Right lung (tissue), 10 donors: ENCODE data around the gene SLC25A30. TPM values are rescaled to one million over a fixed set of nuclear protein-coding genes. Genes with fewer than 3 reads are reported as not detected.
A peak's percentile ranks its signal among the peaks of the same experiment; 100 is the strongest.

Experiments
- DNase-seq, 2 donors: peaks; one replicate each; pipeline ENCODE4 v3.0.0-alpha.2; 2013
- long read RNA-seq, 8 donors: transcript quantifications; one replicate each; lab custom pipeline, GENCODE V29; 2026
- polyA plus RNA-seq, 5 donors: library from polyadenylated mRNA; unstranded; fragments of 120-200 nt; gene quantifications; one replicate each; pipeline versions ENCODE4 v1.2.1 to v1.2.3, GENCODE V29; 2013; ENCODE audit warnings: inconsistent platforms in 1 of 5, low replicate concordance in 1 of 5; ENCODE audit not compliant: insufficient read length in 5 of 5, insufficient read depth in 1 of 5

The SLC25A30 gene
- polyA plus RNA-seq = 10 to 100 TPM; 13.5 to 21.1 (median 17.2) TPM
- long read RNA-seq, donor 1, partial matches to known transcripts = 0 of 4 reads
- long read RNA-seq, donor 1, other reads (novel, unspliced or antisense) = 0 of 4 reads
- long read RNA-seq, donor 2, partial matches to known transcripts = 0 of 2 reads
- long read RNA-seq, donor 2, other reads (novel, unspliced or antisense) = 0 of 2 reads
- long read RNA-seq, donor 3, partial matches to known transcripts = 0 of 1 reads
- long read RNA-seq, donor 3, other reads (novel, unspliced or antisense) = 0 of 1 reads
- long read RNA-seq, donor 4, partial matches to known transcripts = 0 of 1 reads
- long read RNA-seq, donor 4, other reads (novel, unspliced or antisense) = 0 of 1 reads
- long read RNA-seq, donor 5, partial matches to known transcripts = 0 of 1 reads
- long read RNA-seq, donor 5, other reads (novel, unspliced or antisense) = 0 of 1 reads
- long read RNA-seq, donor 6, transcript SLC25A30-204 (10 exons, 3,670 nt) = major isoform, 6 of 6 reads
- long read RNA-seq, donor 6, partial matches to known transcripts = 0 of 6 reads
- long read RNA-seq, donor 6, other reads (novel, unspliced or antisense) = 0 of 6 reads
- long read RNA-seq, donor 7, partial matches to known transcripts = 0 of 3 reads
- long read RNA-seq, donor 7, other reads (novel, unspliced or antisense) = 0 of 3 reads
- long read RNA-seq, donor 8, partial matches to known transcripts = 0 of 1 reads
- long read RNA-seq, donor 8, other reads (novel, unspliced or antisense) = 0 of 1 reads

GRCh38 chr13:45417790-45418534 is at the start of gene SLC25A30:
Gene SLC25A30, minus strand, starts transcription at chr13:45418373. Its CDS starts 6,948 bp downstream, at chr13:45411425.
- DNase-seq = peak; percentile 86 to 87

- no peak for DNase-seq
These were observed 48.2 kb upstream of the SLC25A30 start for GRCh38 chr13:45466359-45466758.

DNA sequence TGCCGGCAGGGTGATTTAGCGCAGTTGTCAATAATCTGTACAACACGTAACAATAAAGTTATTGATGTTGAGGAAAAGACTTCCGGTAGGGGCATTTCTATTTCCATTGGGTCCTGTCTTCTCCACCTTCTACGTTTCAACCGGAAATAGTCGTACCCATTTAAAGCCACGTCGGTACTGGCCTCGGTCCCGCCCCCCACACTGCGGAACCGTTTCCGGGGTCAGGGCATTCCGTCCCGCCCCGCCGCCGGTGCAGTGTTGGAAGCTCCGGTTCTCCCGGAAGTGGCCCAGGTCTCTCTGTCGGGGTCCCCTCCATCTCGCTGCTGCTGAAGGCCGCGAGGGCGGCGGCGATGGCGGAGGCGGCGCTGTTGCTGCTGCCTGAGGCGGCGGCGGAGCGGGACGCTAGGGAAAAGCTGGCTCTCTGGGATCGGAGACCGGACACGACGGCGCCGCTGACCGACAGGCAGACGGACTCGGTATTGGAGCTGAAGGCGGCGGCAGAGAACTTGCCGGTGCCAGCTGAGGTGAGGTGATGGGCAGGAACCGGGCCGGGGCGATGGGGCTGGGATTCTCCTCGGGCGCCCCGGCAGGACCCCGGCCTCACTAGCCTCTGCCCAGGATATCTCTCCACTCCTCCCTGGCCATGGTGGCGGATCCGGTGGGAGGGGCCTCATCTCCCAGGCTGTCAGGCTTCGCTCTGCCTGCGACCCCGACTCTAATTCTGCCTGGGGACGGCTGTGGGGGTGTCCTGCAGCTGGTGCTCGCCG is 46.7 kb upstream of the SLC25A30 start, which contains the start of gene COG3:
Gene COG3, plus strand, starts transcription at position 253 of the 767 bp plus-strand sequence. Its CDS starts 98 bp downstream, at position 351.
- DNase-seq = peak; percentile 93 to 95

GRCh38 chr13:45464141-45464686 is 46.0 kb upstream of the SLC25A30 start:
- no peak for DNase-seq

DNA sequence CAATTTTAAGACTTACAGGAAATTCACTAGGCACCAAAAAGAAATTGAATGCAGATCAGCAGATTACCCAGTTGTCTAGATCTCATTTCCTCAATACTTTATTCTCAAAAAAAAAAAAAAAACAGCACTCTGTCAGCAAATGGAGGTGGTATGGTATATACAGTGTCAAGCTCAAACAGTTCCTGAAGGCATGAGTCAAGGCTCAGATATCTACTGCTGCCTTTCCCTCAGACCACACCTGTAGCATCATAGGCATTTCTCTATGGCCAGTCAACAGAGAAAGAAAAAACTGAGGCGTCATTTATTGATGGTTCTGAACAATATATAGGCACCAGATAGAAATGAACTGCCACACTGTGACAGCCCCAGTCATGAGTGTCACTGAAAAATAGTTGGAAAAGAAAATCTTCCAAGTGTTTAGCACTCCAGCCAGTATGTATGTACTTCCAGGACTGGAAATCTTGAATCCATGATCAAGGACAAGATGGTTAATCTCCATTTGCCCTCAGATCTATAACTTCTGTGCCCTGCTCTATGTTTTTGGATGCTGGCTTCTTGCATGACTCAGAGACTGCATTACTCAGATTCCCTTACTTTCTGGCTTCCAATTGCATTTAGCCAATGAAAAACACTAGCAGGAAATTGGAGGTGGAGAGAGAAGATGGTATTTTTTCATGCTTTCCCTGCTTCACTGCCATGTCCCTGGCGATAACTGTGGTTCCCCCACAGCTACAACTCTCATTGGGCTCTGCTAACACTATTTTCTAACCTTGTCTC is 38.2 kb upstream of the SLC25A30 start:
- no peak for DNase-seq

DNA sequence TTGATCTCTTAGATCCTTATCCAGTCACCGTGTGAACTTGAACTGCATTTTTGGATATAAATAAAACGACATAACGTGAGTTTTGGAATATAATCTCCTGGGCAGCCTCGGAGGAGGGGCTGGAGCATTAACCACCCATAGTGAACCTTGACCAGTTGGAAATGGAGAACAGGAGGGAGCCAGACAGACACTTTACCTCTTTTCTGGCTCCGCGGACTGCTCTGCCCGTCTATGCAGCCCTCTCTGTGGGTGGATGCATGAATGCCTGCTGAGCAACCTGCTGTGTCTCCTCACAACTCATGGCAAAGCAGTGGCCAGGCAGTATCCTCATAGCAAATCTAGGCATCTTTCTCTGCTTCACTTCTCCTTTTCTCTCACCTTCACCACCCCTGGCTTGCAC is 36.0 kb upstream of the SLC25A30 start:
- no peak for DNase-seq

DNA sequence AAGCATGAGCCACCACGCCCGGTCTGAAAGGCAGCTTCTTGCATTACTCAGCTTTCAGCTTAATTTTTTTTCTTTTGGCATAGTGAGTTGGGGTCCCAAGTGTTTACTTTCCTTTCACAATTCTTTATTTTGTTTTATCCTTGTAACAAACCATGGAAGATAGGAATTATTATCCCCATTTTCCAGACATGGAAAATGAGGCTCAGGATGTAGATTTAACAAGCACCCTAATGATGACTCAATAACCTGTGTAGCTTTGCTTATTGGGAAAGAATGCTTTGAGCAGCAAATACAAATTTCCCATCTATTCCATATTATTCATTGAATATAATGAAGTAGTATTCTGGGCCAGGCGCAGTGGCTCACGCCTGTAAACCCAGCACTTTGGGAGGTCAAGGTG is 33.1 kb upstream of the SLC25A30 start:
- no peak for DNase-seq

DNA sequence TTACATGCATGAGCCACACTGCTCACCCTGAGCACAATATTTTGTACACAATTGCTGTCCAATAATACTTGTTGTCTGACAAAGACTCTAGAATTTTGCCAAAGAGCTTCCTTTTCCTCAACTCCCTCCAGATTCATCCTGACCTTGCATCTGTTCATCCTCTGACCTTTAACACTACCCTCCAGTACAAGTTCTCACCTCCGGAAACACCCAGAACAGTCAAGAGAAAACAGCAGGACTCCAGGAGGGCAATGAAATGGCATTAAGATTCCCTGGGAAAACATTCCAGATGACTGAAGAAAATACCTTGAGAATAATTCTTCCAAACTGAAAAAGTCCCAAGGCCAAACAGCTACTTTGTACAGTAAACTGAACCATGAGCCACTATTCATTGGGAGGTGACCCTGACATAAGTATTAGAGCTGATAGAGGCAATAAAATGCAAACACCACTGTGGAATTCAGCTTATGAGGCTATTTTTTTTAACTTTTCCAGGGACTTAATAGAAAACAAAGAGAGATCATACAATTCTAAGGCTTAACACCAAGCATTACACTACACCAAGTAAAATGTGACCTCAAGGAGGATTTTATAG is 30.9 kb upstream of the SLC25A30 start:
- DNase-seq = no peak

DNA sequence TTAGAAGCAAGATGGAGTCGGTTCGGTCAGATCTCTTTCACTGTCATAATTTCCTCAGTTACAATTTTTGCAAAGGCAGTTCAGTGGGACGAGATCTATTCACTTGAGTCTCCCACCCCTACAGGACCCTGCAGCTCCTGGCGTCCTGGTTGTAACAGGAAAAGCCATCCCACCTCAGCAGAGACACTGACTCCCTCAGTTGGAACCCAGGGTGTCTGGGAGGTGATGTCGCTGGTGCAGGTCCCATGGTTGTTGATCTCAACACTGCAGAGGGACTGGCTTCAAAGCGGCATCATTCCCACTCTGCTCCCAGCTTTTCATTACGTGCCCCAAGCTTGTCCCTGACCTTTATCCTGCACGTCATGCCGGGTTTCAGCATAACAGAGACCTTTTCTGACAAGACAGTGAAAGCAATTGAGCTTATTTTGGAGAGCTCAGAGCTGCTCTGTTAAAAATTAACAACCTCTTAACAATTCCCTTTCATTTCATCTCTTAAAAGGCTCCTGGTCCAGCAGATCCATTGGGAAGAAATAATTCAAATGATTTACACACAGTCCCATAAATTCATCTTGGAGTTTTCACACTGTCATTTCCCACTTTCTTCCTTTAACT is 29.0 kb upstream of the SLC25A30 start:
- DNase-seq = no peak

DNA sequence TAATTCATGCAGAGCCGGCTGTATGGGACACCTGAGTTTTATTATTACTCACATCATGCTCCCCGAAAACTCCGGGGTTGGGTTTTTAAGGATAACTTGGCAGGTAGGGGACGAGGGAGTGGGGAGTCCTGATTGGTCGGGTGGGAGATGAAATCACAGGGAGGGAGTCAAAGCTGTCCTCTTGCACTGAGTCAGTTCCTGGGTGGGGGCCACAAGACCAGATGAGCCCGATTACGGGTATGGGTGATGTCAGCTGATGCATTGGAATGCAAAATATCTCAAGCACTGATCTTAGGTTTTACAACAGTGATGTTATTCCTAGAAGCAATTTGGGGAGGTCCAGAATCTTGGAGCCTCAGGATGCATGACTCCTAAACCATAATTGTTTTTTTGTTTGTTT is 28.0 kb upstream of the SLC25A30 start:
- no peak for DNase-seq

GRCh38 chr13:45445053-45445452 is 26.9 kb upstream of the SLC25A30 start:
- no peak for DNase-seq

DNA sequence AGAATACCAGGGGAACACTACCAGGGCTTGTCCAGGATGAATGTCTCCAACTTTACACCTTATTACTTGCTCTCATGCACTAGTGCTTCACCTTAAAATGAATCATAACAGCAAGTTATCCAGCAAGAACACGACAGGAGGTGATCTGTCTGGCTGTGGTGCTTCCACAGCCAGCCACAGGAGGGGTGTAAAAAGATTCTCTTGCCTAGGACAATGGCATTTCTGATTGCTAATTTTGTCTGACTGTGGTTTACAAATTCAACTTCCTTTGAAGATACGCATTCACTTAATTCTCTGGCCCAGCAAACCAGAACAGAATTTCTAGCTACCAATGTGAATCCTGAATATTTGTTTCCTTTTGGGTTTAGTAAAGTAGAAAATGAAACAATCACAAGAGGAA is 23.5 kb upstream of the SLC25A30 start:
- no peak for DNase-seq

DNA sequence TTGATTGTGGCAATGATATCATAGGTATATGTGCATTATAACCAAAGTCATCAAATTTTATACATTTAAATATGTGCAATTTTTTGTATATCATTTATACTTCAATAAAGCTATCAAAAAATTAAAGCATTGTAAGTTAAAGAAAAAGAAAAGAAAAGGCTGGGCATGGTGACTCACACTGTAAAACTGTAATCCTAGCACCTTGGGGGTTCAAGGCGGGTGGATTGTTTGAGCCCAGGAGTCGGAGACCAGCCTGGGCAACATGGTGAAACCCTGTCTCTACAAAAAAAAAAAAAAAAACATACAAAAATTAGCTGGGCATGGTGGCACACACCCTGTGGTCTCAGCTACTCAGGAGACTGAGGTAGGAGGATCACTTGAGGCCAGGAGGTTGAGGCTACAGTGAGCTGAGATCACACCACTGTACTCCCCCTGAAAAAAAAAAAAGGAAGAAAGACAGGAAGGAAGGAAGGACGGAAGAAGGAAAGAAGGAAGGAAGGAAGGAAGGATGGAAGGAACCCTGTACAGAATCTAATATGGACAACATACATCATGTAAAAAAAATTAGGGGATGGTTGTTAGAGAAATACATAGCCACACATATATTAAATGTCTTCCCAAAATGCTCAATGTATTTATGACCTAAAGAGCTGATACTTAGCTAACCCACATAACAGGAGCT is 21.7 kb upstream of the SLC25A30 start:
- DNase-seq = no peak

GRCh38 chr13:45439008-45439407 is 20.8 kb upstream of the SLC25A30 start:
- DNase-seq = no peak

GRCh38 chr13:45437947-45438346 is 19.8 kb upstream of the SLC25A30 start:
- no peak for DNase-seq

- no peak for DNase-seq
These were observed 18.8 kb upstream of the SLC25A30 start for GRCh38 chr13:45436953-45437352.

- DNase-seq = no peak
These were observed 18.2 kb upstream of the SLC25A30 start for GRCh38 chr13:45436332-45436731.

- no peak for DNase-seq
These were observed 16.6 kb upstream of the SLC25A30 start for GRCh38 chr13:45434556-45435371.
